ENCODE results near the gene SEZ6L2.

SEZ6L2 gene

DNA sequence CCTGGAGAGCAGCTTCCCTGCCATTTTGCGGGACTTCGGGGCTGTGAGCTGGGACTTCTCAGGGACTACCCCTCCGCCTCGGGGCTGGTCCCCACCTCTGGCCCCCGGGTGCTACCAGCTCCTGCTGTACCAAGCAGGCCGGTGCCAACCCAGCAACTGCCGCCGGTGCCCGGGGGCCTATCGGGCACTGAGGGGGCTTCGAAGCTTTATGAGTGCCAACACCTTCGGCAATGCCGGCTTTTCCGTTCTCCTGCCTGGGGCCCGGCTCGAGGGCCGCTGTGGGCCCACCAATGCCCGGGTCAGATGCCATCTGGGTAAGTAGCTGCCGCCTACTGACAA is 2.2 kb upstream of the SEZ6L2 start:
- TF ChIP-seq, protein P1, sequence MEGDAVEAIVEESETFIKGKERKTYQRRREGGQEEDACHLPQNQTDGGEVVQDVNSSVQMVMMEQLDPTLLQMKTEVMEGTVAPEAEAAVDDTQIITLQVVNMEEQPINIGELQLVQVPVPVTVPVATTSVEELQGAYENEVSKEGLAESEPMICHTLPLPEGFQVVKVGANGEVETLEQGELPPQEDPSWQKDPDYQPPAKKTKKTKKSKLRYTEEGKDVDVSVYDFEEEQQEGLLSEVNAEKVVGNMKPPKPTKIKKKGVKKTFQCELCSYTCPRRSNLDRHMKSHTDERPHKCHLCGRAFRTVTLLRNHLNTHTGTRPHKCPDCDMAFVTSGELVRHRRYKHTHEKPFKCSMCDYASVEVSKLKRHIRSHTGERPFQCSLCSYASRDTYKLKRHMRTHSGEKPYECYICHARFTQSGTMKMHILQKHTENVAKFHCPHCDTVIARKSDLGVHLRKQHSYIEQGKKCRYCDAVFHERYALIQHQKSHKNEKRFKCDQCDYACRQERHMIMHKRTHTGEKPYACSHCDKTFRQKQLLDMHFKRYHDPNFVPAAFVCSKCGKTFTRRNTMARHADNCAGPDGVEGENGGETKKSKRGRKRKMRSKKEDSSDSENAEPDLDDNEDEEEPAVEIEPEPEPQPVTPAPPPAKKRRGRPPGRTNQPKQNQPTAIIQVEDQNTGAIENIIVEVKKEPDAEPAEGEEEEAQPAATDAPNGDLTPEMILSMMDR (IDR thresholded peaks at IDR 0.05; ENCODE audit: control insufficient read depth, extremely low read depth, insufficient read depth) = no peak
- no peak for DNase-seq (ENCODE audit: low read depth)
- peak overlapping the region; percentile 83 for H3K4me3 ChIP-seq (ENCODE audit: low read depth, low read length)

DNA sequence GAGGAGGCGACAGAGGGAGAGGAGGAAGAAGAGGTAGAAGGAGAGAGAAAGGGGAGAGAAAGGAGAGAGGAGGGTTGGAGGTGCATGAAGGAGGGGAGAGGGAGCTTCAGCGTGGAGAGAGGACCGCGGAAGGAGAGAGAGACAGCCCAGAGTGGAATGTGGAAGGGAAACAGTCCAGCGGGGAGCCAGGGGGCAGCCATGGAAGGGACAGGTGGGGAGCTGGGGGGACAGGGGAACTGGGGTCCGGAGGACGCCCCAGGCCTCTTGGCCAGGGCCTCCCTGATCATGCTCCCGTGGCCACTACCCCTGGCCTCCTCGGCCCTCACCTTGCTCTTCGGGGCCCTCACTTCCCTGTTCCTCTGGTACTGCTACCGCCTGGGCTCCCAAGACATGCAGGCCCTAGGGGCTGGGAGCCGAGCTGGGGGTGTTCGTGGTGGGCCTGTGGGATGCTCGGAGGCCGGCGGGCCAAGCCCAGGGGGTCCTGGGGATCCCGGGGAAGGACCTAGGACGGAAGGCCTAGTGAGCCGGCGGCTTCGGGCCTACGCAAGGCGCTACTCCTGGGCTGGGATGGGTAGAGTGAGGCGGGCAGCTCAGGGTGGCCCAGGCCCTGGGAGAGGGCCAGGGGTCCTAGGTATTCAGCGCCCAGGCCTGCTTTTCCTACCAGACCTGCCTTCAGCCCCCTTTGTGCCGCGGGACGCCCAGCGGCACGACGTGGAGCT is 1.7 kb upstream of the SEZ6L2 start:
- TF ChIP-seq, protein P1 (IDR thresholded peaks at IDR 0.05; ENCODE audit: control insufficient read depth, extremely low read depth, insufficient read depth) = no peak
- no peak for DNase-seq (ENCODE audit: low read depth)
- peak overlapping the region; percentile 83 for H3K4me3 ChIP-seq (ENCODE audit: low read depth, low read length)

DNA sequence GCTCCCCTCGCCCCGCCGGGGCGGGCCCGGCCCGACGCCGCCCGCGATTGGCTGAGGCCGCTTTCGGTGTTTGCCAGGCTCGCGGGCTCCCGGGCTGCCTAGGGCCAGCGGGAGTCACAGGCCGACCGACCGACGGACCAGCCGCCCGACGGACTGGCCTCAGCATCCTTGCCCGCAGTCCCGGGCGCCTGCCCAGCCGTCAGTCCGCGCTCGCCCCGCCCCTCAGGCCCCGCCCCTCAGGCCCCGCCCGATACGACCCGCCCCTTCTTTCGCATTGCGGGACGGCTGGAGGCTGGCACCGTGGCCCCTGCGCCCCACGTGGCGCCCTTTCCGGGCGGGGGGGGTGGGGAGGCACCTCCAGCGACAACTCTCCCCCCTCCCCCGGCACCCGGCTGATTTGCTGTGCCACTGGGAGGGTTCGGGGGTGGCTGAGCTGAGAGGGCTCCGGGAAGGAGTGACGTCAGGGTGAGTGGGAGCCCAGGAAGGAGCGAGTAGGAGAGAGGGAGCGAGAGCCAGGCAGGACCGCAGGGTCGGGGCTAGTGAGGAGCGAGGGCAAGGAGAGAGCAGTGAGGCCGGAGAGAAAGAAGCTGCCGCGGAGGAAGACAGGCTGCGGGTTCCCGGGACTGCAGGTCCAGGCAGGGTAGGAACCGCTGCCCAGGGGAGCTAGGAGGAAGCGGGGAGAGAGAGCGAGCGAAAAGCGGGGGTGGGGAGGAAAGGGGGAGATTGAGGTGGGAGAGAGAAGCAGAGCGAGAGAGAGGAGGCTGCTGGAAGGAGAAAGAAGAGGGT is 945 bp upstream of the SEZ6L2 start, which contains the start of gene ASPHD1:
Gene ASPHD1, plus strand, starts transcription at position 387 of the 786 bp plus-strand sequence. CDS start 484 bp downstream, outside the sequence.
- H3K4me3 ChIP-seq (ENCODE audit: low read depth, low read length) = peak within 1 kb of the TSS; percentile 83
- DNase-seq (ENCODE audit: low read depth) = peak; percentile 11
- TF ChIP-seq, protein P1 (IDR thresholded peaks at IDR 0.05; ENCODE audit: control insufficient read depth, extremely low read depth, insufficient read depth) = no peak

DNA sequence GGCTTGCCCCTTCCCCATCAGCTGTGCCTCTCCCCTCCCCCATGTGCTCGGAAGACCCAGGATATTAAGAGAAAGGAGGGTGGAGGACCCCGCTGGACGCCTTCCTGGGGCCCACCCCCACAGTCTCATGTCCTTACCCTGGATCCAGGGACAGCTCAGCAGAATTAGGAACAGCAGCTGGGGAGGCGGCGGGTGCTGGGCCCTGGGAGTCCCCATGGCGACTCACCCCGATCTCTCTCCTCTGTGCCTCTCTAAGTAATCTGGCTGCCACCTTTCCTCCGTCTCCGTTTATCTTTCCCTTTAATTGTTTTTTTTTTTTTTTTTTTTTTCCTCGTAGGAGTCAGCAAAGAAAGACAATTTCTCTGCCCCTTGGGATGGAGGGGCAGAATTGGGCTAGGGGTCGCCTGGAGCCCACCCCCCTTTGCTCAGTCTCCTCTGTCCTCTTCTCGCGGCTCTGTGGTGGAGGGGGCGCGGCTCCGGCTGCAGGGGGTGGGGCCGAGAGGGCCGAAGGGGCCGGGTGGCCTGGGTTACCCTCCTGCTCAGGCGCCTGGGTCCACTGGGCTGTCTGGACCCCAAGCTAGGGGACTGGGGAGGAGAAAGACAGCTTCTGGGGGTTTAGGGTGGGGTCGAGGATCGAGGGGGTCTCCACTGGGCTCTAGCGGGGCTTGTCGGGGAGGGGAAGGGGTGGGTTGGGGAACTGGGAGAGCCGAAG is 390 bp downstream of the SEZ6L2 start:
- peak; percentile 3 for DNase-seq (ENCODE audit: low read depth)

DNA sequence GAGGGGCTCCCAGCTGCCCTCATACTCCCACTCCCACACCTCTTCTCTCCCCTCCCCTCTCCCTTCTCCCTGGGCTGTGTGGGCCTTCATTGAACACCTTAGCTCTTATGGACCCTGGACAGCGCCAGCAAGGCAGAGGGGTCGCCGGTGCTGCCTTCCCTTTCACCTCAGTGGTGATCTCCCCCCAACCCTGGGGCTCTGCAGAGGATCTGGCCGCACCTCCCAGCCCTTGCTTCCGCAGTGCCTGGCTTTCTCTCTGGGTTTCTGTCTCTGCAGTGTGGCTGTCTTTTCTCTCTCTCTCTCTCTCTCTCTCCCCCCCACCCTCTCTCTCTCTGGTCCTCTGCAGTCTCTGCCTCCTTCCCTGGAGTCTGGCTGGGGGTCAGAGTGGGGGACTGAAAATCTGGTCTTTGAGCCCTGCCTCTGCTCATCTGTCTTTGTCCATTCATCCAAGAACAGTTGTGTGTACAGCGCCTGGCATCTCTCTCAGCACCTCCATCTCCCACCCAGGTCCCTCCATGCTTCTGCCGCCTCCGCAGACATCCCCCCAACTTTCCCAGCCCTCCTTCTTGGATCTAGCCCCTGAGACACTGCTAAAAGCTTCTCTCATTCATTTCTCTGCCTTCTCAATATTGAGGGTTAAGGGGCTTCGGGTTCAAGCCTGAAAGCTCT is 1.1 kb downstream of the SEZ6L2 start:
- TF ChIP-seq, protein P1 (IDR thresholded peaks at IDR 0.05; ENCODE audit: control insufficient read depth, extremely low read depth, insufficient read depth) = no peak
- H3K4me3 ChIP-seq (ENCODE audit: low read depth, low read length) = peak overlapping the region; percentile 83
- no peak for DNase-seq (ENCODE audit: low read depth)

More for the DNA sequence above, 390 bp downstream of the SEZ6L2 start:
- peak overlapping the region; percentile 83 for H3K4me3 ChIP-seq (ENCODE audit: low read depth, low read length)
- TF ChIP-seq, protein P1 (IDR thresholded peaks at IDR 0.05; ENCODE audit: control insufficient read depth, extremely low read depth, insufficient read depth) = no peak

DNA sequence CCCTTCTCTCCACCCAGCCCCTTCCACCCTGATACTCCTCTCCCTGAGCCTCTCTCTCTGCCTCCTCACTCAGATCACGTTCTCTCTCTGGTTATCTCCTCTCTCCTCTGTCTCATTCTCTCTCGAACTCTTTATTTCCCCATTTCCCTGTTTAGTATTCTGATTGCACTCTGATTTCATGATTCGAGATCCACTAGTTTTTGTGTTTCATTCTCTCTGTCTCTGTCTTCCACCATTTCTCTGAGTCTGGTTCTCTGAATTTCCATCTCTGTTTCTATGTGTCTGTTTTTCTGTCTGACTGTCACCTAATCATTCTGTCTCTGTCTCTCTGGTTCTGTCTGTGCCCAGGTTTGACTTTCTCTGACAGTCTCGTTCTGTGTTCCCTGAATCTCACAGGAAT is 2.0 kb downstream of the SEZ6L2 start:
- DNase-seq (ENCODE audit: low read depth) = no peak
- no peak overlapping the region for H3K4me3 ChIP-seq (ENCODE audit: low read depth, low read length)
- TF ChIP-seq, protein P1 (IDR thresholded peaks at IDR 0.05; ENCODE audit: control insufficient read depth, extremely low read depth, insufficient read depth) = no peak
